K562 (cell line): ENCODE data around the gene HOTAIR. TPM values are rescaled to one million over a fixed set of nuclear protein-coding genes. Genes with fewer than 3 reads are reported as not detected.

ENCODE experiments used
- ATF3 ChIP-seq, 2 experiments: fragments of 450-650 bp in 1 of 2; sonication (generic) in 1 of 2; formaldehyde crosslinking in 1 of 2; IDR thresholded peaks in 1 of 2; conservative IDR thresholded peaks in 1 of 2; 2 replicates each; pipeline versions ENCODE4 v1.6.1 to v1.8.1; 2016 to 2023; ENCODE audit warnings: mild to moderate bottlenecking in 2 of 2, moderate library complexity in 2 of 2, inconsistent platforms in 1 of 2, missing genetic modification reagents in 1 of 2
- CC2D1A ChIP-seq: fragments of 450-650 bp; IDR thresholded peaks from 2 replicates; pipeline ENCODE4 v1.6.1; 2017; ENCODE audit warnings: mild to moderate bottlenecking
- E2F4 ChIP-seq: sonication (generic); formaldehyde crosslinking; IDR thresholded peaks from 2 replicates; pipeline ENCODE4 v1.8.0; 2022; ENCODE audit warnings: mild to moderate bottlenecking, low read depth, missing genetic modification reagents
- GTF2E2 ChIP-seq: fragments of 200-800 bp; sonication (Bioruptor generic); IDR thresholded peaks from 2 replicates; pipeline ENCODE4 v1.6.1; 2016; ENCODE audit warnings: missing genetic modification characterization, missing compliant biosample characterization
- HDAC2 ChIP-seq: fragments of 450-650 bp; IDR thresholded peaks from 2 replicates; pipeline ENCODE4 v1.6.1; 2016; ENCODE audit warnings: mild to moderate bottlenecking
- KAT7 ChIP-seq: sonication (generic); formaldehyde crosslinking; IDR thresholded peaks from 2 replicates; pipeline ENCODE4 v1.8.0; 2022; ENCODE audit warnings: missing genetic modification reagents, mild to moderate bottlenecking, borderline replicate concordance
- KDM5B ChIP-seq: fragments of 200-600 bp; sonication (generic); IDR thresholded peaks from 2 replicates; pipeline ENCODE4 v1.6.1; 2012; ENCODE audit warnings: low read depth, mild to moderate bottlenecking, moderate library complexity, low read length, control low read depth, inconsistent platforms; ENCODE audit not compliant: insufficient replicate concordance
- L3MBTL2 ChIP-seq: fragments of 450-650 bp; IDR thresholded peaks from 2 replicates; pipeline ENCODE4 v1.6.1; 2016; ENCODE audit warnings: mild to moderate bottlenecking, moderate library complexity
- LCOR ChIP-seq: sonication (generic); formaldehyde crosslinking; IDR thresholded peaks from 2 replicates; pipeline ENCODE4 v1.8.0; 2022; ENCODE audit warnings: mild to moderate bottlenecking, missing genetic modification reagents
- MAZ ChIP-seq, 2 experiments: fragments of 450-650 bp in 1 of 2; sonication (generic) in 1 of 2; formaldehyde crosslinking; IDR thresholded peaks in 1 of 2; conservative IDR thresholded peaks in 1 of 2; 2 replicates each; pipeline versions ENCODE4 v1.4.0 to v1.5.0; 2020; ENCODE audit warnings: mild to moderate bottlenecking in 1 of 2, missing genetic modification reagents in 1 of 2
- NCOA1 ChIP-seq: fragments of 450-650 bp; IDR thresholded peaks from 2 replicates; pipeline ENCODE4 v1.6.1; 2016; ENCODE audit warnings: low read depth
- NEUROD1 ChIP-seq: fragments of 150-350 bp; IDR thresholded peaks from 2 replicates; pipeline ENCODE4 v1.6.1; 2014; ENCODE audit warnings: borderline replicate concordance, low read length, low read depth; ENCODE audit not compliant: partially characterized antibody
- PHF20 ChIP-seq: fragments of 450-650 bp; IDR thresholded peaks from 2 replicates; pipeline ENCODE4 v1.6.1; 2018; ENCODE audit not compliant: partially characterized antibody
- POLR2A ChIP-seq: fragments of 450-650 bp; conservative IDR thresholded peaks from 2 replicates; pipeline ENCODE4 v1.6.1; 2016
- RB1 ChIP-seq: fragments of 450-650 bp; IDR thresholded peaks from 2 replicates; pipeline ENCODE4 v1.6.1; 2017; ENCODE audit warnings: low read depth, mild to moderate bottlenecking
- RBM39 ChIP-seq: fragments of 200-400 bp; formaldehyde crosslinking; optimal IDR thresholded peaks from 2 replicates; pipeline ENCODE3; 2018; ENCODE audit warnings: low read depth, low read length
- SMAD3 ChIP-seq: fragments of 450-650 bp; formaldehyde crosslinking; conservative IDR thresholded peaks from 2 replicates; pipeline ENCODE4 v1.4.0; 2020; ENCODE audit warnings: mild to moderate bottlenecking
- SP2 ChIP-seq: IDR thresholded peaks from 2 replicates; pipeline ENCODE4 v1.6.1; 2011; ENCODE audit warnings: mild to moderate bottlenecking, low read depth, low read length, moderate library complexity; ENCODE audit not compliant: poor library complexity, severe bottlenecking; ENCODE audit errors: extremely low read depth
- USF1 ChIP-seq: sonication (generic); formaldehyde crosslinking; IDR thresholded peaks from 2 replicates; pipeline ENCODE4 v1.9.0; 2022; ENCODE audit warnings: mild to moderate bottlenecking, missing genetic modification reagents
- XRCC4 ChIP-seq: IDR thresholded peaks from one replicate; pipeline ENCODE4 v1.6.1; 2011; ENCODE audit not compliant: insufficient read depth, insufficient read length; ENCODE audit errors: extremely low read depth
- ZBTB34 ChIP-seq: fragments of 250-450 bp; sonication (Bioruptor Pico); IDR thresholded peaks from 2 replicates; pipeline ENCODE4 v1.8.0; 2021; ENCODE audit warnings: mild to moderate bottlenecking, moderate library complexity
- ZNF280B ChIP-seq: fragments of 250-450 bp; sonication (Bioruptor Pico); IDR thresholded peaks from 2 replicates; pipeline ENCODE4 v1.5.1; 2021; ENCODE audit warnings: mild to moderate bottlenecking
- ZNF324 ChIP-seq: fragments of 250-450 bp; sonication (Bioruptor Pico); IDR thresholded peaks from 2 replicates; pipeline ENCODE4 v1.4.0; 2020; ENCODE audit warnings: mild to moderate bottlenecking
- ZNF41 ChIP-seq: fragments of 250-450 bp; sonication (Bioruptor Pico); conservative IDR thresholded peaks from 2 replicates; pipeline ENCODE4 v1.4.0; 2020; ENCODE audit warnings: mild to moderate bottlenecking
- polyA plus RNA-seq, 8 experiments: library from polyadenylated mRNA; depleted of rRNA in 4 of 8; stranded (reverse) in 5 of 8; unstranded in 3 of 8; fragments of >200 nt; fragmentation: Nextera tagmentation in 2 of 8; fragmentation: Illumina TruSeq in 1 of 8; extraction: Ambion mirVana in 2 of 8; extraction: Trizol in 1 of 8; gene quantifications; 2 replicates each; pipeline versions ENCODE4 v1.2.1 to v1.2.3, GENCODE V29; 2011 to 2014; ENCODE audit warnings: inconsistent platforms in 1 of 8, missing spikeins in 1 of 8
- total RNA-seq, 7 experiments: library from RNA; depleted of rRNA in 6 of 7; stranded (reverse); fragments of >200 nt in 6 of 7; fragmentation: Illumina TruSeq in 2 of 7; extraction: Trizol in 2 of 7; gene quantifications; 2 replicates each; pipeline versions ENCODE4 v1.2.1 to v1.2.3, GENCODE V29; 2011 to 2021; ENCODE audit warnings: low replicate concordance in 1 of 7

Gene HOTAIR
- total and polyA plus RNA-seq, 9 of the 15 experiments (the other 6 are each of a cell fraction or from before 2014, with no cell fraction given): 0.04 TPM; not detected in 8

- TF ChIP-seq KDM5B (peak; percentile 0), E2F4 (CRISPR knock-in tag) (no peak), HDAC2 (0 out of 2 replicates have a peak, but pooled peaks have one; percentile 7), ZNF324 (CRISPR knock-in tag) (no peak), SMAD3 (no peak), MAZ (CRISPR knock-in tag; conservative IDR thresholded peaks at IDR 0.05 in 1 of 2, IDR thresholded peaks at IDR 0.05 in 1 of 2) (no peak; a peak in 1 of 4 replicates), XRCC4 (no peak), KAT7 (no peak), ZNF280B (CRISPR knock-in tag) (no peak), SP2 (no peak), LCOR (CRISPR knock-in tag) (no peak), POLR2A (no peak), ZNF41 (CRISPR knock-in tag) (no peak), ATF3 (IDR thresholded peaks at IDR 0.05) (peak; percentile 44), ATF3 (CRISPR knock-in tag; conservative IDR thresholded peaks at IDR 0.05) (no peak), CC2D1A (no peak), PHF20 (peak; percentile 18), ZBTB34 (CRISPR knock-in tag) (no peak), GTF2E2 (tag) (no peak; the same call in 1 of the 2 replicates), RBM39 (no peak), NEUROD1 (no peak), L3MBTL2 (no peak), RB1 (0 out of 2 replicates have a peak, but pooled peaks have one; percentile 21), NCOA1 (no peak), USF1 (CRISPR knock-in tag) (peak; percentile 96)
Measured at GRCh38 chr12:53999559-54000115, 24.9 kb upstream of the HOTAIR start (continued).
